Lower leg skin (tissue), 3 donors: ENCODE measurements around the gene MAP1S.
"Not testable (repeated sequence)": the region's sequence is repeated elsewhere in the genome, so short reads cannot be mapped to it uniquely, and the experiment has no call there.

ENCODE experiments used
- CTCF ChIP-seq, 3 donors: fragments of 450-650 bp; IDR thresholded peaks; one replicate each; pipeline ENCODE4 v1.5.1; 2016; ENCODE audit warnings: antibody characterized with exemption in 3 of 3, mild to moderate bottlenecking in 3 of 3, moderate library complexity in 2 of 3
- POLR2A ChIP-seq, 2 donors: fragments of 450-650 bp; IDR thresholded peaks; one replicate each; pipeline ENCODE4 v1.6.1; 2016 to 2017; ENCODE audit warnings: antibody characterized with exemption in 2 of 2, mild to moderate bottlenecking in 1 of 2, moderate library complexity in 1 of 2

- TF ChIP-seq CTCF, POLR2A (IDR thresholded peaks at IDR 0.05): not testable (repeated sequence)
Observed at GRCh38 chr19:17777840-17778239, 58.6 kb downstream of the MAP1S start.
